Right atrium auricular region (tissue), 2 donors: ENCODE results near the gene GAS1. TPM values are rescaled to one million over a fixed set of nuclear protein-coding genes. Genes with fewer than 3 reads are reported as not detected.

Experiments
- DNase-seq: peaks from one replicate; pipeline ENCODE4 v3.0.0-alpha.2; 2019; ENCODE audit warnings: low spot score
- H3K27ac ChIP-seq, 2 donors: fragments of 200-600 bp; sonication (generic); 1 replicate in 1 of 2; 2 replicates in 1 of 2; pipeline ENCODE4 v1.5.1; 2016 to 2019
- H3K27me3 ChIP-seq, 2 donors: fragments of 200-600 bp; sonication (generic); one replicate each; pipeline versions ENCODE4 v1.5.1 to v1.6.0; 2017 to 2019
- H3K36me3 ChIP-seq: fragments of 200-600 bp; sonication (generic); one replicate; pipeline ENCODE4 v1.5.1; 2016
- H3K4me1 ChIP-seq, 2 donors: fragments of 200-600 bp; sonication (generic); one replicate each; pipeline versions ENCODE4 v1.5.1 to v1.6.0; 2017 to 2019
- H3K4me3 ChIP-seq, 2 donors: fragments of 200-600 bp; sonication (generic); 1 replicate in 1 of 2; 2 replicates in 1 of 2; pipeline ENCODE4 v1.5.1; 2017 to 2019; ENCODE audit warnings: mild to moderate bottlenecking in 1 of 2, moderate library complexity in 1 of 2
- H3K9me3 ChIP-seq, 2 donors: fragments of 200-600 bp; sonication (generic); one replicate each; pipeline ENCODE4 v1.5.1; 2019
- CTCF ChIP-seq, 2 donors: fragments of 200-600 bp; sonication (generic); IDR thresholded peaks; one replicate each; pipeline ENCODE4 v1.5.1; 2019; ENCODE audit warnings: antibody characterized with exemption in 2 of 2
- total RNA-seq, 2 donors: library from RNA; depleted of rRNA; stranded (reverse); fragments of >200 nt; gene quantifications; one replicate each; pipeline ENCODE4 v1.1.0, GENCODE V29; 2016

GAS1 gene
- 10 to 100 TPM; 44.4 to 78.6 TPM for total RNA-seq

- DNase-seq, result peak; percentile 94
- no peak for TF ChIP-seq CTCF (IDR thresholded peaks at IDR 0.05)
- Histone ChIP-seq H3K9me3 (no peaks in the 10 kb centered on the region), H3K36me3 (no peaks in the 10 kb centered on the region), H3K27ac (peak within 1 kb of the TSS; percentile 82 to 88), H3K27me3 (no peaks in the 10 kb centered on the region), H3K4me1 (peaks cover 0 to 31% of the 10 kb centered on the region in 2 donors), H3K4me3 (peak within 1 kb of the TSS; percentile 73 to 80)
Measured at GRCh38 chr9:86947146-86948073, at the start of gene GAS1. GAS1 (minus strand) TSS chr9:86947506; CDS start chr9:86946779, 727 bp downstream.

- H3K27me3 ChIP-seq, result no peaks in the 10 kb centered on the region
- no peak overlapping the region for H3K27ac ChIP-seq
- TF ChIP-seq CTCF (IDR thresholded peaks at IDR 0.05), result no peak
- no peaks in the 10 kb centered on the region for H3K9me3 ChIP-seq
- no peak for DNase-seq
- H3K4me3 ChIP-seq, result no peak overlapping the region
- H3K4me1 ChIP-seq, result no peaks in the 10 kb centered on the region
- no peaks in the 10 kb centered on the region for H3K36me3 ChIP-seq
Measured at GRCh38 chr9:86994231-86994630, 46.9 kb upstream of the GAS1 start.

- TF ChIP-seq CTCF (IDR thresholded peaks at IDR 0.05), result no peak
- no peaks in the 10 kb centered on the region for H3K9me3 ChIP-seq
Measured at GRCh38 chr9:86993830-86994229, 46.5 kb upstream of the GAS1 start.

GRCh38 chr9:86991077-86991476 lies 43.8 kb upstream of the GAS1 start:
- TF ChIP-seq CTCF (IDR thresholded peaks at IDR 0.05), result no peak
- DNase-seq, result no peak
- H3K4me3 ChIP-seq, result no peak overlapping the region
- no peaks in the 10 kb centered on the region for H3K36me3 ChIP-seq
- H3K27me3 ChIP-seq, result no peaks in the 10 kb centered on the region
- H3K27ac ChIP-seq, result no peak overlapping the region
- H3K9me3 ChIP-seq, result no peaks in the 10 kb centered on the region
- no peaks in the 10 kb centered on the region for H3K4me1 ChIP-seq

More at GRCh38 chr9:86993830-86994229, 46.5 kb upstream of the GAS1 start:
- H3K4me3 ChIP-seq, result no peak overlapping the region
- no peak overlapping the region for H3K27ac ChIP-seq
- no peaks in the 10 kb centered on the region for H3K36me3 ChIP-seq
- no peaks in the 10 kb centered on the region for H3K27me3 ChIP-seq
- no peaks in the 10 kb centered on the region for H3K4me1 ChIP-seq
- no peak for DNase-seq

- TF ChIP-seq CTCF (IDR thresholded peaks at IDR 0.05), result no peak
- no peak overlapping the region for H3K4me3 ChIP-seq
- no peaks in the 10 kb centered on the region for H3K36me3 ChIP-seq
- H3K9me3 ChIP-seq, result no peaks in the 10 kb centered on the region
- DNase-seq, result no peak
- no peak overlapping the region for H3K27ac ChIP-seq
- H3K27me3 ChIP-seq, result no peaks in the 10 kb centered on the region
- H3K4me1 ChIP-seq, result no peaks in the 10 kb centered on the region
Measured at GRCh38 chr9:86990290-86990689, 43.0 kb upstream of the GAS1 start.
